ENCODE data around the gene FITM2. TPM values are rescaled to one million over a fixed set of nuclear protein-coding genes. Genes with fewer than 3 reads are reported as not detected.

Gene FITM2
- polyA plus RNA-seq, 1 of the 3 experiments (the other 2 are of a cell fraction) = 3.6 TPM

DNA sequence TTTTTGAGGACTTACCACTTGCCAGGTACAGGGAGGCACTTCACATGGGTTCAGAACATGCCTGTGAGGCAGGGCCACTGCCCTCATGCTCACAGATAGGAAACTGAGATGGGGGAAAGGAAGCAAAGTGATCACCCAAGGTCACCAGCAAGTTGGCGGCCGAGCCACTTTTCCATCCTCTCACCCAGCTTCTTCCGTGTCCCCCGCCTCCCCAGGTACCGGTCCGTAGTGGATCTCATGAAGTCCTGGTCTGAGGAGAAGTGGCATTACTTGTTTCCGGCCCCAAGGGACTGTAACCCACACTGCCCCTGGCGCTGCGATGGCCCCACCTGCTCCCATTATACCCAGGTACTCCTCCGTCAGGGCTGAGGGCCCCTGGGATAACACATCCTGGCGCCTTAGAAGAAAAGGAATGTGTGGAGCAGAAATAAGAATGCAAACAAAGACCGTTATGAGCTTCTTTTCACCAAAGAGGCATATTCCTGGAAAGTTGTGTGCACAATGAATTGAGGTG lies 32.2 kb upstream of the FITM2 start:
- DNase-seq = no peak
- ChIA-PET CTCF (interaction anchor here (0.8 to 2.7 kb wide), 2 partner anchors 12 to 126 kb away, joined by 3 to 7 read pairs; no protein-coding TSS in a partner anchor), POLR2A (no interaction called here)
- Histone ChIP-seq H3K9me3 (no peaks in the 10 kb centered on the region), H3F3A (replicated peaks; ENCODE audit: insufficient read depth) (no peaks in the 10 kb centered on the region), H3K9me2 (no peaks in the 10 kb centered on the region), H4K20me1 (ENCODE audit: insufficient read depth) (no peaks in the 10 kb centered on the region), H3K9ac (no peak overlapping the region), H2AFZ (ENCODE audit: low read depth) (no peak overlapping the region), H3K4me3 (ENCODE audit: low read depth in 2 of 2, low read length in 1 of 2) (no peak overlapping the region), H3K27ac (ENCODE audit: low read depth in 2 of 2, low read length in 1 of 2) (no peak overlapping the region), H3K79me2 (ENCODE audit: insufficient read depth) (no peaks in the 10 kb centered on the region), H3K4me1 (ENCODE audit: control insufficient read depth in 1 of 2, insufficient read depth in 2 of 2, low read depth in 1 of 2, low read length in 1 of 2) (no peaks in the 10 kb centered on the region), H3K27me3 (ENCODE audit: insufficient read depth) (no peaks in the 10 kb centered on the region), H3K36me3 (replicated peaks in 1 of 2; ENCODE audit: control insufficient read depth in 1 of 2, insufficient read depth in 2 of 2, low read length in 1 of 2) (no peaks in the 10 kb centered on the region), H3K4me2 (no peak overlapping the region)
- WGBS (ENCODE audit: low lambda C conversion rate) = 79% methylated on average over 12 of the region's 12 CpGs
- TF ChIP-seq, protein P1, sequence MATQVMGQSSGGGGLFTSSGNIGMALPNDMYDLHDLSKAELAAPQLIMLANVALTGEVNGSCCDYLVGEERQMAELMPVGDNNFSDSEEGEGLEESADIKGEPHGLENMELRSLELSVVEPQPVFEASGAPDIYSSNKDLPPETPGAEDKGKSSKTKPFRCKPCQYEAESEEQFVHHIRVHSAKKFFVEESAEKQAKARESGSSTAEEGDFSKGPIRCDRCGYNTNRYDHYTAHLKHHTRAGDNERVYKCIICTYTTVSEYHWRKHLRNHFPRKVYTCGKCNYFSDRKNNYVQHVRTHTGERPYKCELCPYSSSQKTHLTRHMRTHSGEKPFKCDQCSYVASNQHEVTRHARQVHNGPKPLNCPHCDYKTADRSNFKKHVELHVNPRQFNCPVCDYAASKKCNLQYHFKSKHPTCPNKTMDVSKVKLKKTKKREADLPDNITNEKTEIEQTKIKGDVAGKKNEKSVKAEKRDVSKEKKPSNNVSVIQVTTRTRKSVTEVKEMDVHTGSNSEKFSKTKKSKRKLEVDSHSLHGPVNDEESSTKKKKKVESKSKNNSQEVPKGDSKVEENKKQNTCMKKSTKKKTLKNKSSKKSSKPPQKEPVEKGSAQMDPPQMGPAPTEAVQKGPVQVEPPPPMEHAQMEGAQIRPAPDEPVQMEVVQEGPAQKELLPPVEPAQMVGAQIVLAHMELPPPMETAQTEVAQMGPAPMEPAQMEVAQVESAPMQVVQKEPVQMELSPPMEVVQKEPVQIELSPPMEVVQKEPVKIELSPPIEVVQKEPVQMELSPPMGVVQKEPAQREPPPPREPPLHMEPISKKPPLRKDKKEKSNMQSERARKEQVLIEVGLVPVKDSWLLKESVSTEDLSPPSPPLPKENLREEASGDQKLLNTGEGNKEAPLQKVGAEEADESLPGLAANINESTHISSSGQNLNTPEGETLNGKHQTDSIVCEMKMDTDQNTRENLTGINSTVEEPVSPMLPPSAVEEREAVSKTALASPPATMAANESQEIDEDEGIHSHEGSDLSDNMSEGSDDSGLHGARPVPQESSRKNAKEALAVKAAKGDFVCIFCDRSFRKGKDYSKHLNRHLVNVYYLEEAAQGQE (IDR thresholded peaks at IDR 0.05; ENCODE audit: low read depth, low read length) = no peak
- TF ChIP-seq, protein P2, sequence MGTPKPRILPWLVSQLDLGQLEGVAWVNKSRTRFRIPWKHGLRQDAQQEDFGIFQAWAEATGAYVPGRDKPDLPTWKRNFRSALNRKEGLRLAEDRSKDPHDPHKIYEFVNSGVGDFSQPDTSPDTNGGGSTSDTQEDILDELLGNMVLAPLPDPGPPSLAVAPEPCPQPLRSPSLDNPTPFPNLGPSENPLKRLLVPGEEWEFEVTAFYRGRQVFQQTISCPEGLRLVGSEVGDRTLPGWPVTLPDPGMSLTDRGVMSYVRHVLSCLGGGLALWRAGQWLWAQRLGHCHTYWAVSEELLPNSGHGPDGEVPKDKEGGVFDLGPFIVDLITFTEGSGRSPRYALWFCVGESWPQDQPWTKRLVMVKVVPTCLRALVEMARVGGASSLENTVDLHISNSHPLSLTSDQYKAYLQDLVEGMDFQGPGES (IDR thresholded peaks at IDR 0.05; ENCODE audit: low read depth, low read length) = no peak
- TF ChIP-seq FOSL2 (IDR thresholded peaks at IDR 0.05; ENCODE audit: borderline replicate concordance, low read depth) = no peak
- TF ChIP-seq TEAD4 (IDR thresholded peaks at IDR 0.05; ENCODE audit: borderline replicate concordance, insufficient read depth) = no peak
- TF ChIP-seq EP300 (IDR thresholded peaks at IDR 0.05; ENCODE audit: borderline replicate concordance in 1 of 2, low read depth in 1 of 2, low read length in 1 of 2) = no peak
- TF ChIP-seq CHD2 (IDR thresholded peaks at IDR 0.05; ENCODE audit: low read length, partially characterized antibody) = no peak
- TF ChIP-seq, protein P3, sequence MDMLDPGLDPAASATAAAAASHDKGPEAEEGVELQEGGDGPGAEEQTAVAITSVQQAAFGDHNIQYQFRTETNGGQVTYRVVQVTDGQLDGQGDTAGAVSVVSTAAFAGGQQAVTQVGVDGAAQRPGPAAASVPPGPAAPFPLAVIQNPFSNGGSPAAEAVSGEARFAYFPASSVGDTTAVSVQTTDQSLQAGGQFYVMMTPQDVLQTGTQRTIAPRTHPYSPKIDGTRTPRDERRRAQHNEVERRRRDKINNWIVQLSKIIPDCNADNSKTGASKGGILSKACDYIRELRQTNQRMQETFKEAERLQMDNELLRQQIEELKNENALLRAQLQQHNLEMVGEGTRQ (IDR thresholded peaks at IDR 0.05; ENCODE audit: borderline replicate concordance, low read depth, low read length) = no peak
- TF ChIP-seq, protein P4, sequence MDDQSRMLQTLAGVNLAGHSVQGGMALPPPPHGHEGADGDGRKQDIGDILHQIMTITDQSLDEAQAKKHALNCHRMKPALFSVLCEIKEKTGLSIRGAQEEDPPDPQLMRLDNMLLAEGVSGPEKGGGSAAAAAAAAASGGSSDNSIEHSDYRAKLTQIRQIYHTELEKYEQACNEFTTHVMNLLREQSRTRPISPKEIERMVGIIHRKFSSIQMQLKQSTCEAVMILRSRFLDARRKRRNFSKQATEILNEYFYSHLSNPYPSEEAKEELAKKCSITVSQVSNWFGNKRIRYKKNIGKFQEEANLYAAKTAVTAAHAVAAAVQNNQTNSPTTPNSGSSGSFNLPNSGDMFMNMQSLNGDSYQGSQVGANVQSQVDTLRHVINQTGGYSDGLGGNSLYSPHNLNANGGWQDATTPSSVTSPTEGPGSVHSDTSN (IDR thresholded peaks at IDR 0.05) = no peak
- TF ChIP-seq TAF1 (IDR thresholded peaks at IDR 0.05; ENCODE audit: borderline replicate concordance, low read depth, low read length) = no peak
- TF ChIP-seq RCOR1 (IDR thresholded peaks at IDR 0.05; ENCODE audit: low read length) = no peak
- TF ChIP-seq MEF2A (IDR thresholded peaks at IDR 0.05; ENCODE audit: borderline replicate concordance, low read depth) = no peak
- TF ChIP-seq GATA2 (CRISPR knock-in tag; IDR thresholded peaks at IDR 0.05) = no peak
- no peak for TF ChIP-seq MXI1 (IDR thresholded peaks at IDR 0.05; ENCODE audit: low read depth, low read length)
- no peak for TF ChIP-seq RFX5 (IDR thresholded peaks at IDR 0.05; ENCODE audit: low read length)
- TF ChIP-seq, protein P5, sequence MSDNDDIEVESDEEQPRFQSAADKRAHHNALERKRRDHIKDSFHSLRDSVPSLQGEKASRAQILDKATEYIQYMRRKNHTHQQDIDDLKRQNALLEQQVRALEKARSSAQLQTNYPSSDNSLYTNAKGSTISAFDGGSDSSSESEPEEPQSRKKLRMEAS (IDR thresholded peaks at IDR 0.05; ENCODE audit: low read depth) = no peak
